ENCODE measurements around the gene HTRA2. TPM values are rescaled to one million over a fixed set of nuclear protein-coding genes. Genes with fewer than 3 reads are reported as not detected.
A peak's percentile ranks its signal among the peaks of the same experiment; 100 is the strongest.

The HTRA2 gene
- total RNA-seq, 6 donors from 2014 or later, result 11.8 to 36.9 (median 27.2) TPM

- DNase-seq, result peak in 1 of 2 donors; percentile 62
- H3K27me3 ChIP-seq, result no peaks in the 10 kb centered on the region
- H3K4me1 ChIP-seq, result peaks cover 5 to 21% (median 9%) of the 10 kb centered on the region in 4 donors
- H3K27ac ChIP-seq, result peak overlapping the region; percentile 39 to 68 (median 61)
- no peaks in the 10 kb centered on the region for H3K9me3 ChIP-seq
- H3K36me3 ChIP-seq, result no peaks in the 10 kb centered on the region
- WGBS, 2 donors, result 25 to 56% methylated on average over 1 of the region's 1 CpG
- peak; percentile 71 to 91 for ATAC-seq (ENCODE audit: low FRiP score in 2 of 2)
- no peak overlapping the region for H3K4me3 ChIP-seq
- TF ChIP-seq EP300 (IDR thresholded peaks at IDR 0.05), result peak in 1 of 4 donors; percentile 25
- no peak for TF ChIP-seq CTCF (IDR thresholded peaks at IDR 0.05)
- TF ChIP-seq POLR2AphosphoS5 (IDR thresholded peaks at IDR 0.05), result peak; percentile 23 to 40
- peak in 1 of 4 donors; percentile 54 for TF ChIP-seq POLR2A (IDR thresholded peaks at IDR 0.05)
Measured at GRCh38 chr2:74576863-74577229, 47.1 kb downstream of the HTRA2 start.

DNA sequence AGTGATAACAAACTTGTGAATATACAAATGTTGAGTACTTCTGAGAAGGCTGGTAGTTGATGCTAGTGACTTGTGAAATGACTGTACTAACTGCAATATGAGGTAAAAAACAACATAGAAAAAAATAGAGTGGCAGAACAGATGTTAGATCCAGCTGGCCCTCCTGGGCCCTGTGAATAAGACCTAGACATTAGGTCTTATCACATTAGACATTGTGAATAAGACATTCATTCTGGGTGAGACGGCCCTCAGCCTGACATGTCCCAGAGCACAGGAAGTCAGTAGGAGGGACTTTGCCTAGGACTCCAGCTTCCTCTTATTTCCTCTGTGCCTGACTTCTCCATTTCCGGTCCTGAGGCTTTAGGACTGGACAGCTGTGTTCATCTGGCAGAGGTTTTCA is 47.7 kb downstream of the HTRA2 start:
- peak overlapping the region; percentile 39 to 68 (median 61) for H3K27ac ChIP-seq
- DNase-seq, result peak in 1 of 2 donors; percentile 36

GRCh38 chr2:74578408-74578807 is 48.7 kb downstream of the HTRA2 start:
- Histone ChIP-seq H3K4me3 (no peak overlapping the region), H3K9me3 (no peaks in the 10 kb centered on the region), H3K27ac (peak overlapping the region in 1 of 4 donors; percentile 68), H3K4me1 (peaks cover 3 to 19% (median 8%) of the 10 kb centered on the region in 4 donors), H3K27me3 (no peaks in the 10 kb centered on the region), H3K36me3 (no peaks in the 10 kb centered on the region)
- ATAC-seq (ENCODE audit: low FRiP score in 2 of 2) (no peak), DNase-seq (no peak)
- no peak for TF ChIP-seq POLR2AphosphoS5 (IDR thresholded peaks at IDR 0.05)
- 52 to 69% methylated on average over 3 of the region's 3 CpGs for WGBS, 2 donors

More for the DNA sequence above, 47.7 kb downstream of the HTRA2 start:
- 30 to 33% methylated on average over 2 of the region's 2 CpGs for WGBS, 2 donors
- Histone ChIP-seq H3K36me3 (no peaks in the 10 kb centered on the region), H3K4me1 (peaks cover 5 to 21% (median 9%) of the 10 kb centered on the region in 4 donors), H3K27me3 (no peaks in the 10 kb centered on the region), H3K9me3 (no peaks in the 10 kb centered on the region), H3K4me3 (no peak overlapping the region)
- no peak for TF ChIP-seq POLR2AphosphoS5 (IDR thresholded peaks at IDR 0.05)
- TF ChIP-seq CTCF (IDR thresholded peaks at IDR 0.05), result no peak
- TF ChIP-seq EP300 (IDR thresholded peaks at IDR 0.05), result no peak
- peak; percentile 47 to 85 for ATAC-seq (ENCODE audit: low FRiP score in 2 of 2)

- no peak overlapping the region for H3K27ac ChIP-seq
- ATAC-seq (ENCODE audit: low FRiP score in 2 of 2), result no peak
- no peaks in the 10 kb centered on the region for H3K9me3 ChIP-seq
- 86 to 89% methylated on average over 3 of the region's 3 CpGs for WGBS, 2 donors
- TF ChIP-seq POLR2AphosphoS5 (IDR thresholded peaks at IDR 0.05), result no peak
- no peak for TF ChIP-seq EP300 (IDR thresholded peaks at IDR 0.05)
- TF ChIP-seq CTCF (IDR thresholded peaks at IDR 0.05), result no peak
- no peak for TF ChIP-seq POLR2A (IDR thresholded peaks at IDR 0.05)
- H3K4me3 ChIP-seq, result no peak overlapping the region
- no peaks in the 10 kb centered on the region for H3K27me3 ChIP-seq
- peaks cover 0 to 10% (median 7%) of the 10 kb centered on the region in 4 donors for H3K4me1 ChIP-seq
- DNase-seq, result no peak
- H3K36me3 ChIP-seq, result no peaks in the 10 kb centered on the region
Measured at GRCh38 chr2:74581463-74581862, 51.7 kb downstream of the HTRA2 start.

DNA sequence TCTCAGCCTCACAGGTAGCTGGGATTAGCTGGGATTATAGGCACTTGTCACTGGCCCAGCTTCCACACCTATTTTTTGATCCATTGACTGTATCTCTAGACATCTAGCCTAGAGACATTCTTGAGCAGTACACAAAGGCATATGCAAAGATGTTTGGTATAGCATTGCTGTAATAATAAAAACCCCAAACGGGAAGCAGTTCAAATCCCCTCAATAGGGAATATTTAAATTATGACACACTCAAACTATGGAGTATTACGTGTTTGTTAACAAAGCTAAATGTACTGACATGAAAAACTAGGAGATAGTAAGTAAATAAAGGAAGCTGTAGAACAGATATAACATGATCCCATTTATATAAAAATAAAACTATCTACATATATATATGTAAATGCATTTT is 52.5 kb downstream of the HTRA2 start:
- Histone ChIP-seq H3K9me3 (no peaks in the 10 kb centered on the region), H3K4me3 (no peak overlapping the region), H3K27ac (no peak overlapping the region), H3K36me3 (no peaks in the 10 kb centered on the region), H3K27me3 (no peaks in the 10 kb centered on the region), H3K4me1 (peaks cover 0 to 10% (median 6%) of the 10 kb centered on the region in 4 donors)
- ATAC-seq (ENCODE audit: low FRiP score in 2 of 2) (no peak), DNase-seq (no peak)
- 71 to 78% methylated on average over 2 of the region's 2 CpGs for WGBS, 2 donors
- TF ChIP-seq POLR2AphosphoS5 (IDR thresholded peaks at IDR 0.05) (no peak), EP300 (IDR thresholded peaks at IDR 0.05) (no peak), POLR2A (IDR thresholded peaks at IDR 0.05) (no peak), CTCF (IDR thresholded peaks at IDR 0.05) (no peak)

Other genes with a start within 250 kb of the HTRA2 start
- gene SLC4A5, start 186.5 kb upstream of the HTRA2 start, total RNA-seq, result 10 to 100 TPM in 3 of 6 donors, 1 to 10 TPM in 3; 3.2 to 47.1 (median 11.0) TPM
- 100 to 1,000 TPM; 106 to 260 (median 147) TPM for gene DCTN1, start 149.6 kb upstream of the HTRA2 start, total RNA-seq
- 10 to 100 TPM in 2 of 6 donors, 1 to 10 TPM in 4; 2.6 to 12.3 (median 5.7) TPM for gene C2orf81, start 108.3 kb upstream of the HTRA2 start, total RNA-seq
- 10 to 100 TPM in 4 of 6 donors, 1 to 10 TPM in 2; 8.4 to 28.2 (median 13.3) TPM for gene WDR54, start 108.2 kb upstream of the HTRA2 start, total RNA-seq
- gene RTKN, start 88.0 kb upstream of the HTRA2 start, total RNA-seq, result 10 to 100 TPM; 26.7 to 95.3 (median 34.0) TPM
- 10 to 100 TPM; 12.6 to 85.9 (median 32.5) TPM for gene INO80B, start 74.8 kb upstream of the HTRA2 start, total RNA-seq
- gene WBP1, start 71.5 kb upstream of the HTRA2 start, total RNA-seq, result 100 to 1,000 TPM in 1 of 6 donors, 10 to 100 TPM in 5; 34.7 to 109 (median 51.3) TPM
- 10 to 100 TPM; 57.8 to 80.8 (median 63.1) TPM for gene MOGS, start 64.6 kb upstream of the HTRA2 start, total RNA-seq
- gene MRPL53, start 57.3 kb upstream of the HTRA2 start, total RNA-seq, result 10 to 100 TPM; 19.9 to 87.1 (median 30.1) TPM
- 10 to 100 TPM; 14.8 to 67.1 (median 19.8) TPM for gene CCDC142, start 46.9 kb upstream of the HTRA2 start, total RNA-seq
- gene TTC31, start 46.9 kb upstream of the HTRA2 start, total RNA-seq, result 100 to 1,000 TPM in 1 of 6 donors, 10 to 100 TPM in 5; 18.2 to 127 (median 27.3) TPM
- 1 to 10 TPM; 1.3 to 8.4 (median 2.4) TPM for gene LBX2, start 30.3 kb upstream of the HTRA2 start, total RNA-seq
- 10 to 100 TPM; 15.4 to 43.2 (median 34.6) TPM for gene PCGF1, start 22.2 kb upstream of the HTRA2 start, total RNA-seq
- 1 to 10 TPM in 1 of 6 donors, under 1 TPM in 1, not detected in 4; 0.26 to 2.6 TPM for gene TLX2, start 15.5 kb upstream of the HTRA2 start, total RNA-seq
- under 1 TPM in 3 of 6 donors, not detected in 3; 0.26 to 0.37 (median 0.33) TPM for gene DQX1, start 3.7 kb upstream of the HTRA2 start, total RNA-seq
- gene AUP1, start 227 bp upstream of the HTRA2 start, total RNA-seq, result 100 to 1,000 TPM in 4 of 6 donors, 10 to 100 TPM in 2; 93.4 to 337 (median 125) TPM
- 10 to 100 TPM in 3 of 6 donors, 1 to 10 TPM in 3; 3.6 to 28.3 (median 10.3) TPM for gene LOXL3, start 24.0 kb downstream of the HTRA2 start, total RNA-seq
- 10 to 100 TPM; 13.7 to 49.2 (median 38.0) TPM for gene DOK1, start 24.8 kb downstream of the HTRA2 start, total RNA-seq
- gene M1AP, start 118.4 kb downstream of the HTRA2 start, total RNA-seq, result 1 to 10 TPM in 3 of 6 donors, under 1 TPM in 1, not detected in 2; 0.91 to 6.3 (median 2.2) TPM
- gene SEMA4F, start 124.3 kb downstream of the HTRA2 start, total RNA-seq, result 10 to 100 TPM in 3 of 6 donors, 1 to 10 TPM in 3; 6.3 to 15.3 (median 10.1) TPM